HEK293 (cell line): ENCODE results near the gene CHST8.
A peak's percentile ranks its signal among the peaks of the same experiment; 100 is the strongest.

Experiments used
- BCL11A ChIP-seq: fragments of 450-650 bp; formaldehyde crosslinking; IDR thresholded peaks from 2 replicates; pipeline ENCODE4 v1.5.1; 2016; ENCODE audit warnings: low read depth, missing biosample characterization, missing genetic modification characterization
- HOXD13 ChIP-seq: sonication (generic); formaldehyde crosslinking; IDR thresholded peaks from 2 replicates; pipeline ENCODE4 v1.8.0; 2022; ENCODE audit warnings: missing genetic modification reagents, borderline replicate concordance
- KLF16 ChIP-seq: fragments of 450-650 bp; formaldehyde crosslinking; IDR thresholded peaks from 2 replicates; pipeline ENCODE4 v1.5.1; 2017; ENCODE audit warnings: missing biosample characterization, missing genetic modification characterization
- KLF9 ChIP-seq: fragments of 450-650 bp; formaldehyde crosslinking; IDR thresholded peaks from 2 replicates; pipeline ENCODE4 v1.5.1; 2016; ENCODE audit warnings: missing biosample characterization, missing genetic modification characterization, low read depth
- RBAK ChIP-seq: fragments of 450-650 bp; formaldehyde crosslinking; IDR thresholded peaks from 2 replicates; pipeline ENCODE4 v1.5.1; 2016; ENCODE audit warnings: missing biosample characterization, missing genetic modification characterization
- REPIN1 ChIP-seq: fragments of 450-650 bp; formaldehyde crosslinking; IDR thresholded peaks from 2 replicates; pipeline ENCODE4 v1.5.1; 2017; ENCODE audit warnings: missing biosample characterization, missing genetic modification characterization, low read depth
- SP3 ChIP-seq: fragments of 450-650 bp; formaldehyde crosslinking; IDR thresholded peaks from 2 replicates; pipeline ENCODE4 v1.5.1; 2016; ENCODE audit warnings: missing biosample characterization, missing genetic modification characterization
- ZBTB48 ChIP-seq: fragments of 450-650 bp; formaldehyde crosslinking; IDR thresholded peaks from 2 replicates; pipeline ENCODE4 v1.5.1; 2016; ENCODE audit warnings: missing biosample characterization, missing genetic modification characterization
- ZNF138 ChIP-seq: fragments of 450-650 bp; formaldehyde crosslinking; IDR thresholded peaks from 2 replicates; pipeline ENCODE4 v1.5.1; 2016; ENCODE audit warnings: missing biosample characterization, missing genetic modification characterization, borderline replicate concordance
- ZNF157 ChIP-seq: fragments of 450-650 bp; formaldehyde crosslinking; IDR thresholded peaks from 2 replicates; pipeline ENCODE4 v1.5.1; 2016; ENCODE audit warnings: missing biosample characterization, missing genetic modification characterization
- ZNF2 ChIP-seq: fragments of 450-650 bp; formaldehyde crosslinking; IDR thresholded peaks from 2 replicates; pipeline ENCODE4 v1.5.1; 2016; ENCODE audit warnings: missing biosample characterization, missing genetic modification characterization
- ZNF266 ChIP-seq: fragments of 450-650 bp; formaldehyde crosslinking; IDR thresholded peaks from 2 replicates; pipeline ENCODE4 v1.5.1; 2016; ENCODE audit warnings: missing biosample characterization, missing genetic modification characterization, low read depth
- ZNF335 ChIP-seq: fragments of 450-650 bp; formaldehyde crosslinking; conservative IDR thresholded peaks from 2 replicates; pipeline ENCODE4 v1.5.1; 2016; ENCODE audit warnings: missing biosample characterization, missing genetic modification characterization
- ZNF341 ChIP-seq: fragments of 450-650 bp; formaldehyde crosslinking; IDR thresholded peaks from 2 replicates; pipeline ENCODE4; 2016; ENCODE audit warnings: low read depth, missing biosample characterization, missing genetic modification characterization
- ZNF423 ChIP-seq: fragments of 450-650 bp; formaldehyde crosslinking; IDR thresholded peaks from 2 replicates; pipeline ENCODE4 v1.5.1; 2016; ENCODE audit warnings: missing biosample characterization, missing genetic modification characterization
- ZNF600 ChIP-seq: fragments of 450-650 bp; formaldehyde crosslinking; IDR thresholded peaks from 2 replicates; pipeline ENCODE4 v1.5.1; 2016; ENCODE audit warnings: missing biosample characterization, missing genetic modification characterization
- ZNF610 ChIP-seq: fragments of 450-650 bp; formaldehyde crosslinking; IDR thresholded peaks from 2 replicates; pipeline ENCODE4 v1.5.1; 2016; ENCODE audit warnings: missing biosample characterization, missing genetic modification characterization, borderline replicate concordance
- ZNF707 ChIP-seq: fragments of 450-650 bp; formaldehyde crosslinking; IDR thresholded peaks from 2 replicates; pipeline ENCODE4 v1.5.1; 2016; ENCODE audit warnings: missing biosample characterization, missing genetic modification characterization
- ZNF777 ChIP-seq: fragments of 450-650 bp; formaldehyde crosslinking; IDR thresholded peaks from 2 replicates; pipeline ENCODE4 v1.5.1; 2017; ENCODE audit warnings: missing biosample characterization, missing genetic modification characterization, borderline replicate concordance
- ZNF785 ChIP-seq: fragments of 450-650 bp; formaldehyde crosslinking; IDR thresholded peaks from 2 replicates; pipeline ENCODE4 v1.5.1; 2016; ENCODE audit warnings: missing biosample characterization, missing genetic modification characterization
- ZNF792 ChIP-seq: fragments of 450-650 bp; formaldehyde crosslinking; IDR thresholded peaks from 2 replicates; pipeline ENCODE4 v1.5.1; 2016; ENCODE audit warnings: missing biosample characterization, missing genetic modification characterization
- TF ChIP-seq, protein P1 (sequence below): fragments of 450-650 bp; formaldehyde crosslinking; IDR thresholded peaks from 2 replicates; pipeline ENCODE4; 2016; ENCODE audit warnings: missing biosample characterization, missing genetic modification characterization
- TF ChIP-seq, protein P2 (sequence below): fragments of 450-650 bp; formaldehyde crosslinking; IDR thresholded peaks from 2 replicates; pipeline ENCODE4 v1.5.1; 2016; ENCODE audit warnings: missing biosample characterization, missing genetic modification characterization
- TF ChIP-seq, protein P3 (sequence below): fragments of 450-650 bp; formaldehyde crosslinking; IDR thresholded peaks from 2 replicates; pipeline ENCODE4 v1.5.1; 2017; ENCODE audit warnings: missing biosample characterization, missing genetic modification characterization
- TF ChIP-seq, protein P4 (sequence below): fragments of 450-650 bp; formaldehyde crosslinking; IDR thresholded peaks from 2 replicates; pipeline ENCODE4 v1.5.1; 2017; ENCODE audit warnings: missing biosample characterization, missing genetic modification characterization
- TF ChIP-seq, protein P5 (sequence below): fragments of 450-650 bp; formaldehyde crosslinking; IDR thresholded peaks from 2 replicates; pipeline ENCODE4 v1.5.1; 2016; ENCODE audit warnings: missing biosample characterization, missing genetic modification characterization
- TF ChIP-seq, protein P6 (sequence below): fragments of 450-650 bp; formaldehyde crosslinking; IDR thresholded peaks from 2 replicates; pipeline ENCODE4 v1.5.1; 2016; ENCODE audit warnings: missing biosample characterization, missing genetic modification characterization
- TF ChIP-seq, protein P7 (sequence below): IDR thresholded peaks from 2 replicates; pipeline ENCODE4 v1.6.1; 2011; ENCODE audit warnings: mild to moderate bottlenecking, low read depth, low read length, borderline replicate concordance

CHST8 gene

DNA sequence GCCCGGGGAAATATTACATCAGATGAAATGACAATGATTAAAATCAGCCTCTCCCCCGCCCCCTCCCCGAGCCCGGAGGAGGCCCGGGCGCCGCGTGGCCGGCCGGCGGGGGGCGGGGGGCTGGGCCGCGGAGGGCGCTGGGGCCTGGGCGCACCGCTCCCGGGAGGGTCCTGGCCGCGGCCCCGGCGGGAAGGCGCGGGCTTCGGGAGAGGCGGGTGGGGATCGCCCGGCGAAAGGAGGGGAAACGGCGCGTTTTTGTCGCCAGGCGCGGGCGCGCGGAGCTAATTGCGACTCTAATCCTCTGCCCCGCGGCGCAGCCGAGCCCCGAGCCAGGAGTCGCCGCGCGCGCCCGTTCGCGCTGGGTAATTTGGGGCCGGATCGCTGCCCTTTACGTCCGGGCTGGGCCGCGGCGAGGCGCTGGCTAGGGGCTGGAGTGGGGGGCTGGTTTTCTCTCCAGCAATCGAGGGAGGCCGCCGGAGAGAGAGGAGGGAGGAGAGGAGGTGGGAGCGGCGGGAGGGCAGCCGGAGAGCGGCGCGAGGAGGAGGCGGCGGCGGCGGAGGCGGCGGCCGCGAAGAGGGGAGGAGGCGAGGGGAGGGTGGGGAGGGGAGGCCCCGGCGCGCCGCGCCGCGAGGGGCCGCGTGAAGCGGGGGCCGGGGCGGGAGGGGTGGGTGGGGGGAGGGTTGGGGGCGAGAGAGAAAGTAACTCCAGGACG is 174.6 kb downstream of the CHST8 start, which contains the start of gene KCTD15 (continued):
- peak; percentile 99 for TF ChIP-seq ZNF341 (tag by site-specific recombination)
- peak; percentile 54 for TF ChIP-seq KLF9 (tag by site-specific recombination)
- TF ChIP-seq, protein P1, sequence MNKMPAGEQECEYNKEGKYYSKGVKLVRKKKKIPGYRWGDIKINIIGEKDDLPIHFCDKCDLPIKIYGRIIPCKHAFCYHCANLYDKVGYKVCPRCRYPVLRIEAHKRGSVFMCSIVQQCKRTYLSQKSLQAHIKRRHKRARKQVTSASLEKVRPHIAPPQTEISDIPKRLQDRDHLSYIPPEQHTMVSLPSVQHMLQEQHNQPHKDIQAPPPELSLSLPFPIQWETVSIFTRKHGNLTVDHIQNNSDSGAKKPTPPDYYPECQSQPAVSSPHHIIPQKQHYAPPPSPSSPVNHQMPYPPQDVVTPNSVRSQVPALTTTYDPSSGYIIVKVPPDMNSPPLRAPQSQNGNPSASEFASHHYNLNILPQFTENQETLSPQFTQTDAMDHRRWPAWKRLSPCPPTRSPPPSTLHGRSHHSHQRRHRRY (tag by site-specific recombination), result peak; percentile 95; the same call in 1 of the 2 replicates
- peak; percentile 75 for TF ChIP-seq ZNF2
- no peak for TF ChIP-seq HOXD13 (CRISPR knock-in tag)
- TF ChIP-seq, protein P2, sequence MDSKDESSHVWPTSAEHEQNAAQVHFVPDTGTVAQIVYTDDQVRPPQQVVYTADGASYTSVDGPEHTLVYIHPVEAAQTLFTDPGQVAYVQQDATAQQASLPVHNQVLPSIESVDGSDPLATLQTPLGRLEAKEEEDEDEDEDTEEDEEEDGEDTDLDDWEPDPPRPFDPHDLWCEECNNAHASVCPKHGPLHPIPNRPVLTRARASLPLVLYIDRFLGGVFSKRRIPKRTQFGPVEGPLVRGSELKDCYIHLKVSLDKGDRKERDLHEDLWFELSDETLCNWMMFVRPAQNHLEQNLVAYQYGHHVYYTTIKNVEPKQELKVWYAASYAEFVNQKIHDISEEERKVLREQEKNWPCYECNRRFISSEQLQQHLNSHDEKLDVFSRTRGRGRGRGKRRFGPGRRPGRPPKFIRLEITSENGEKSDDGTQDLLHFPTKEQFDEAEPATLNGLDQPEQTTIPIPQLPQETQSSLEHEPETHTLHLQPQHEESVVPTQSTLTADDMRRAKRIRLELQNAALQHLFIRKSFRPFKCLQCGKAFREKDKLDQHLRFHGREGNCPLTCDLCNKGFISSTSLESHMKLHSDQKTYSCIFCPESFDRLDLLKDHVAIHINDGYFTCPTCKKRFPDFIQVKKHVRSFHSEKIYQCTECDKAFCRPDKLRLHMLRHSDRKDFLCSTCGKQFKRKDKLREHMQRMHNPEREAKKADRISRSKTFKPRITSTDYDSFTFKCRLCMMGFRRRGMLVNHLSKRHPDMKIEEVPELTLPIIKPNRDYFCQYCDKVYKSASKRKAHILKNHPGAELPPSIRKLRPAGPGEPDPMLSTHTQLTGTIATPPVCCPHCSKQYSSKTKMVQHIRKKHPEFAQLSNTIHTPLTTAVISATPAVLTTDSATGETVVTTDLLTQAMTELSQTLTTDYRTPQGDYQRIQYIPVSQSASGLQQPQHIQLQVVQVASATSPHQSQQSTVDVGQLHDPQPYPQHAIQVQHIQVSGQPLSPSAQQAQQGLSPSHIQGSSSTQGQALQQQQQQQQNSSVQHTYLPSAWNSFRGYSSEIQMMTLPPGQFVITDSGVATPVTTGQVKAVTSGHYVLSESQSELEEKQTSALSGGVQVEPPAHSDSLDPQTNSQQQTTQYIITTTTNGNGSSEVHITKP, result no peak
- no peak for TF ChIP-seq BCL11A (tag by site-specific recombination)
- TF ChIP-seq, protein P3, sequence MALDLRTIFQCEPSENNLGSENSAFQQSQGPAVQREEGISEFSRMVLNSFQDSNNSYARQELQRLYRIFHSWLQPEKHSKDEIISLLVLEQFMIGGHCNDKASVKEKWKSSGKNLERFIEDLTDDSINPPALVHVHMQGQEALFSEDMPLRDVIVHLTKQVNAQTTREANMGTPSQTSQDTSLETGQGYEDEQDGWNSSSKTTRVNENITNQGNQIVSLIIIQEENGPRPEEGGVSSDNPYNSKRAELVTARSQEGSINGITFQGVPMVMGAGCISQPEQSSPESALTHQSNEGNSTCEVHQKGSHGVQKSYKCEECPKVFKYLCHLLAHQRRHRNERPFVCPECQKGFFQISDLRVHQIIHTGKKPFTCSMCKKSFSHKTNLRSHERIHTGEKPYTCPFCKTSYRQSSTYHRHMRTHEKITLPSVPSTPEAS, result peak; percentile 62
- TF ChIP-seq ZNF157 (tag by site-specific recombination), result 0 out of 2 replicates have a peak, but pooled peaks have one; percentile 43
- TF ChIP-seq KLF16 (tag by site-specific recombination), result peak; percentile 66
- peak; percentile 21; the same call in 1 of the 2 replicates for TF ChIP-seq ZNF600 (tag by site-specific recombination)
- peak; percentile 21; the same call in 1 of the 2 replicates for TF ChIP-seq ZNF785 (tag by site-specific recombination)
- peak; percentile 92 for TF ChIP-seq ZNF777 (tag by site-specific recombination)
- no peak for TF ChIP-seq ZNF707 (tag by site-specific recombination)
- 0 out of 2 replicates have a peak, but pooled peaks have one; percentile 33 for TF ChIP-seq ZNF423
- TF ChIP-seq, protein P4, sequence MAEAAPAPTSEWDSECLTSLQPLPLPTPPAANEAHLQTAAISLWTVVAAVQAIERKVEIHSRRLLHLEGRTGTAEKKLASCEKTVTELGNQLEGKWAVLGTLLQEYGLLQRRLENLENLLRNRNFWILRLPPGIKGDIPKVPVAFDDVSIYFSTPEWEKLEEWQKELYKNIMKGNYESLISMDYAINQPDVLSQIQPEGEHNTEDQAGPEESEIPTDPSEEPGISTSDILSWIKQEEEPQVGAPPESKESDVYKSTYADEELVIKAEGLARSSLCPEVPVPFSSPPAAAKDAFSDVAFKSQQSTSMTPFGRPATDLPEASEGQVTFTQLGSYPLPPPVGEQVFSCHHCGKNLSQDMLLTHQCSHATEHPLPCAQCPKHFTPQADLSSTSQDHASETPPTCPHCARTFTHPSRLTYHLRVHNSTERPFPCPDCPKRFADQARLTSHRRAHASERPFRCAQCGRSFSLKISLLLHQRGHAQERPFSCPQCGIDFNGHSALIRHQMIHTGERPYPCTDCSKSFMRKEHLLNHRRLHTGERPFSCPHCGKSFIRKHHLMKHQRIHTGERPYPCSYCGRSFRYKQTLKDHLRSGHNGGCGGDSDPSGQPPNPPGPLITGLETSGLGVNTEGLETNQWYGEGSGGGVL, result peak; percentile 100
- no peak for TF ChIP-seq ZNF138 (tag by site-specific recombination)
- TF ChIP-seq, protein P5, sequence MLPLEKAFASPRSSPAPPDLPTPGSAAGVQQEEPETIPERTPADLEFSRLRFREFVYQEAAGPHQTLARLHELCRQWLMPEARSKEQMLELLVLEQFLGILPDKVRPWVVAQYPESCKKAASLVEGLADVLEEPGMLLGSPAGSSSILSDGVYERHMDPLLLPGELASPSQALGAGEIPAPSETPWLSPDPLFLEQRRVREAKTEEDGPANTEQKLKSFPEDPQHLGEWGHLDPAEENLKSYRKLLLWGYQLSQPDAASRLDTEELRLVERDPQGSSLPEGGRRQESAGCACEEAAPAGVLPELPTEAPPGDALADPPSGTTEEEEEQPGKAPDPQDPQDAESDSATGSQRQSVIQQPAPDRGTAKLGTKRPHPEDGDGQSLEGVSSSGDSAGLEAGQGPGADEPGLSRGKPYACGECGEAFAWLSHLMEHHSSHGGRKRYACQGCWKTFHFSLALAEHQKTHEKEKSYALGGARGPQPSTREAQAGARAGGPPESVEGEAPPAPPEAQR (tag by site-specific recombination), result no peak
- TF ChIP-seq, protein P6, sequence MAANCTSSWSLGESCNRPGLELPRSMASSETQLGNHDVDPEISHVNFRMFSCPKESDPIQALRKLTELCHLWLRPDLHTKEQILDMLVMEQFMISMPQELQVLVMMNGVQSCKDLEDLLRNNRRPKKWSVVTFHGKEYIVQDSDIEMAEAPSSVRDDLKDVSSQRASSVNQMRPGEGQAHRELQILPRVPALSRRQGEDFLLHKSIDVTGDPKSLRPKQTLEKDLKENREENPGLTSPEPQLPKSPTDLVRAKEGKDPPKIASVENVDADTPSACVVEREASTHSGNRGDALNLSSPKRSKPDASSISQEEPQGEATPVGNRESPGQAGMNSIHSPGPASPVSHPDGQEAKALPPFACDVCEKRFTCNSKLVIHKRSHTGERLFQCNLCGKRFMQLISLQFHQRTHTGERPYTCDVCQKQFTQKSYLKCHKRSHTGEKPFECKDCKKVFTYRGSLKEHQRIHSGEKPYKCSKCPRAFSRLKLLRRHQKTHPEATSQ (tag by site-specific recombination), result peak; percentile 91
- TF ChIP-seq ZNF792 (tag by site-specific recombination), result 0 out of 2 replicates have a peak, but pooled peaks have one; percentile 38
- TF ChIP-seq ZNF266 (tag by site-specific recombination), result peak; percentile 15; the same call in 1 of the 2 replicates
- TF ChIP-seq REPIN1 (tag by site-specific recombination), result peak; percentile 15; the same call in 1 of the 2 replicates
- TF ChIP-seq, protein P7, sequence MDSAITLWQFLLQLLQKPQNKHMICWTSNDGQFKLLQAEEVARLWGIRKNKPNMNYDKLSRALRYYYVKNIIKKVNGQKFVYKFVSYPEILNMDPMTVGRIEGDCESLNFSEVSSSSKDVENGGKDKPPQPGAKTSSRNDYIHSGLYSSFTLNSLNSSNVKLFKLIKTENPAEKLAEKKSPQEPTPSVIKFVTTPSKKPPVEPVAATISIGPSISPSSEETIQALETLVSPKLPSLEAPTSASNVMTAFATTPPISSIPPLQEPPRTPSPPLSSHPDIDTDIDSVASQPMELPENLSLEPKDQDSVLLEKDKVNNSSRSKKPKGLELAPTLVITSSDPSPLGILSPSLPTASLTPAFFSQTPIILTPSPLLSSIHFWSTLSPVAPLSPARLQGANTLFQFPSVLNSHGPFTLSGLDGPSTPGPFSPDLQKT, result no peak
- peak; percentile 74; the same call in 1 of the 2 replicates for TF ChIP-seq ZNF335
- peak; percentile 92 for TF ChIP-seq ZNF610 (tag by site-specific recombination)
- TF ChIP-seq RBAK (tag by site-specific recombination), result no peak
- peak; percentile 65 for TF ChIP-seq SP3 (tag by site-specific recombination)
- TF ChIP-seq ZBTB48, result peak; percentile 80
